CD14-positive monocyte (primary cell): ENCODE data around the gene OSBPL10. TPM values are rescaled to one million over a fixed set of nuclear protein-coding genes. Genes with fewer than 3 reads are reported as not detected.
"Not testable (repeated sequence)": the region's sequence is repeated elsewhere in the genome, so short reads cannot be mapped to it uniquely, and the experiment has no call there.

Experiments
- DNase-seq, 3 donors: peaks; one replicate each; pipeline ENCODE4 v3.0.0-alpha.2; 2011 to 2022
- H2AFZ ChIP-seq: 2 replicates; pipeline ENCODE4 v1.6.0; 2012; ENCODE audit warnings: mild to moderate bottlenecking, low read depth, low read length, inconsistent platforms; ENCODE audit not compliant: insufficient read depth, poor library complexity, severe bottlenecking
- H3K27ac ChIP-seq, 2 donors: 1 replicate in 1 of 2; 2 replicates in 1 of 2; pipeline ENCODE4 v1.5.1; 2012 to 2013; ENCODE audit warnings: low read length in 2 of 2, control low read depth in 1 of 2, inconsistent platforms in 1 of 2, low read depth in 1 of 2, mild to moderate bottlenecking in 1 of 2
- H3K27me3 ChIP-seq, 2 donors: one replicate each; pipeline versions ENCODE4 v1.6.0 to v1.6.1; 2011 to 2013; ENCODE audit warnings: low read length in 2 of 2; ENCODE audit not compliant: control insufficient read depth in 2 of 2, insufficient read depth in 2 of 2
- H3K36me3 ChIP-seq, 2 donors: replicated peaks in 1 of 2; 1 replicate in 1 of 2; 2 replicates in 1 of 2; pipeline versions ENCODE4 v1.5.1 to v1.6.1; 2012 to 2013; ENCODE audit warnings: low read length in 2 of 2, control low read depth in 1 of 2, inconsistent platforms in 1 of 2, mild to moderate bottlenecking in 1 of 2; ENCODE audit not compliant: insufficient read depth in 2 of 2, control insufficient read depth in 1 of 2
- H3K4me1 ChIP-seq, 2 donors: 1 replicate in 1 of 2; 2 replicates in 1 of 2; pipeline versions ENCODE4 v1.5.1 to v1.6.1; 2012 to 2013; ENCODE audit warnings: low read length in 2 of 2, control low read depth in 1 of 2, inconsistent platforms in 1 of 2, mild to moderate bottlenecking in 1 of 2, moderate library complexity in 1 of 2; ENCODE audit not compliant: insufficient read depth in 2 of 2, control insufficient read depth in 1 of 2
- H3K4me2 ChIP-seq: replicated peaks from 2 replicates; pipeline ENCODE3; 2012; ENCODE audit warnings: low read length, moderate library complexity, mild to moderate bottlenecking; ENCODE audit not compliant: poor library complexity, severe bottlenecking; ENCODE audit errors: extremely low read depth
- H3K4me3 ChIP-seq, 3 experiments: fragments of 200-600 bp in 1 of 3; sonication (generic) in 1 of 3; replicated peaks in 1 of 3; 1 replicate in 2 of 3; 2 replicates in 1 of 3; pipeline ENCODE4 v1.5.1; 2011 to 2013; ENCODE audit warnings: low read length in 3 of 3, mild to moderate bottlenecking in 3 of 3, control low read depth in 2 of 3, low read depth in 2 of 3, inconsistent platforms in 1 of 3, moderate library complexity in 1 of 3
- H3K79me2 ChIP-seq: 2 replicates; pipeline ENCODE4 v1.6.0; 2012; ENCODE audit warnings: mild to moderate bottlenecking, control low read depth, inconsistent platforms, low read length, moderate library complexity; ENCODE audit not compliant: insufficient read depth
- H3K9ac ChIP-seq: 2 replicates; pipeline ENCODE4 v1.6.0; 2017; ENCODE audit warnings: low read length, mild to moderate bottlenecking; ENCODE audit not compliant: insufficient read depth, poor library complexity, severe bottlenecking
- H3K9me3 ChIP-seq, 2 donors: replicated peaks in 1 of 2; 1 replicate in 1 of 2; 2 replicates in 1 of 2; pipeline versions ENCODE4 v1.5.1 to v1.6.1; 2012 to 2013; ENCODE audit warnings: low read length in 2 of 2, control low read depth in 1 of 2; ENCODE audit not compliant: control insufficient read depth in 1 of 2, insufficient read depth in 1 of 2
- H4K20me1 ChIP-seq: 2 replicates; pipeline ENCODE4 v1.6.0; 2012; ENCODE audit warnings: mild to moderate bottlenecking, low read length, control low read depth, moderate library complexity; ENCODE audit not compliant: insufficient read depth
- H3K27ac Mint-ChIP-seq, 7 donors: one replicate each; pipeline ENCODE4 v1.8.0; 2020; ENCODE audit warnings: mild to moderate bottlenecking in 7 of 7, mixed read lengths in 7 of 7, moderate library complexity in 6 of 7, inconsistent platforms in 2 of 7
- H3K27me3 Mint-ChIP-seq, 3 donors: one replicate each; pipeline ENCODE4 v1.8.0; 2021 to 2022; ENCODE audit warnings: low read depth in 3 of 3, mild to moderate bottlenecking in 3 of 3, mixed read lengths in 3 of 3, moderate library complexity in 3 of 3, inconsistent platforms in 1 of 3
- H3K36me3 Mint-ChIP-seq, 2 donors: one replicate each; pipeline ENCODE4 v1.8.0; 2020; ENCODE audit warnings: mixed read lengths in 2 of 2, inconsistent platforms in 1 of 2, mild to moderate bottlenecking in 1 of 2
- H3K4me1 Mint-ChIP-seq: one replicate; pipeline ENCODE4 v1.8.0; 2020; ENCODE audit warnings: mild to moderate bottlenecking, mixed read lengths
- H3K4me3 Mint-ChIP-seq, 2 donors: one replicate each; pipeline ENCODE4 v1.8.0; 2020; ENCODE audit warnings: mild to moderate bottlenecking in 2 of 2, mixed read lengths in 2 of 2, moderate library complexity in 1 of 2
- H3K9me3 Mint-ChIP-seq, 7 donors: one replicate each; pipeline ENCODE4 v1.8.0; 2020 to 2022; ENCODE audit warnings: mixed read lengths in 7 of 7, mild to moderate bottlenecking in 6 of 7, moderate library complexity in 6 of 7, inconsistent platforms in 2 of 7
- WGBS: methylation state at CpG from one replicate; pipeline ENCODE4 v1.1.5; 2013; ENCODE audit warnings: missing lambda C conversion rate; ENCODE audit not compliant: insufficient coverage; 5-methylcytosine and 5-hydroxymethylcytosine counted together
- intact Hi-C, 2 donors: fragments of 100-400 bp; cut with micrococcal nuclease; formaldehyde crosslinking; loops; one replicate each; pipeline versions ENCODE4 v1.15.0 to v1.15.1; 2023
- polyA plus RNA-seq, 3 donors: library from polyadenylated mRNA; depleted of rRNA in 1 of 3; unstranded in 2 of 3; stranded (reverse) in 1 of 3; fragments of 300-500 nt in 2 of 3; fragments of >200 nt in 1 of 3; fragmentation: Illumina TruSeq in 2 of 3; gene quantifications; 1 replicate in 2 of 3; 2 replicates in 1 of 3; pipeline ENCODE4 v1.2.3, GENCODE V29; 2012 to 2021
- TF ChIP-seq, protein P1 (sequence below): fragments of 200-600 bp; IDR thresholded peaks from one replicate; pipeline ENCODE4 v1.8.0; 2022; ENCODE audit warnings: antibody characterized with exemption, mild to moderate bottlenecking

Gene OSBPL10
- polyA plus RNA-seq, 3 donors, result 0.03 TPM; not detected in 2

DNA sequence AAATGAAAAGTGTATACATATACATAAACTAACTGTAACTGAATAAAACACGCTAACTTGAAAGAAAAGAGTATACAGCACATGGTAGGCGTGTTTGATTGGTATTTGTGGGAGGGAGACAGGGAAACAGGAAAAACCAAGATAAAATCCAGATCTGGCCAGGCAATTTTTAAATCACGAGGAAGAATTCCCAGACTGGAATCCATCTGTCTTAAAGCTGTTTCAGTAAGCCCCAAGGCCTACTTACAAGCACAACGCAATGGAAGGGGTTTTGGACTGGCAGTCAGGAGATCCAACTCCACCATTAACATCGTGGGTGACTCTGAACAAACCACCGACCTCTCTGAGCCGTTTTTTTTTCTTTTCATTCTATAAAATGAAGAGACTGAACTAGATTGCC lies 195.8 kb downstream of the OSBPL10 start:
- Mint-ChIP-seq H3K27me3 (peaks cover 2 to 5% (median 2%) of the 10 kb centered on the region in 3 donors), H3K27ac (no peak overlapping the region), H3K36me3 (no peaks in the 10 kb centered on the region), H3K4me3 (no peak overlapping the region), H3K4me1 (no peaks in the 10 kb centered on the region), H3K9me3 (peaks cover 0 to 4% (median 2%) of the 10 kb centered on the region in 7 donors)
- 56% methylated on average over 3 of the region's 7 CpGs for WGBS
- Histone ChIP-seq H3K4me3 (no peak overlapping the region), H3K9me3 (no peaks in the 10 kb centered on the region), H4K20me1 (no peaks in the 10 kb centered on the region), H3K9ac (no peak overlapping the region), H3K4me1 (no peaks in the 10 kb centered on the region), H3K27me3 (no peaks in the 10 kb centered on the region), H2AFZ (no peak overlapping the region), H3K27ac (no peak overlapping the region), H3K36me3 (no peaks in the 10 kb centered on the region), H3K79me2 (no peaks in the 10 kb centered on the region), H3K4me2 (no peak overlapping the region)
- DNase-seq, result no peak
- intact Hi-C loops, result no loop called here
- TF ChIP-seq, protein P1, sequence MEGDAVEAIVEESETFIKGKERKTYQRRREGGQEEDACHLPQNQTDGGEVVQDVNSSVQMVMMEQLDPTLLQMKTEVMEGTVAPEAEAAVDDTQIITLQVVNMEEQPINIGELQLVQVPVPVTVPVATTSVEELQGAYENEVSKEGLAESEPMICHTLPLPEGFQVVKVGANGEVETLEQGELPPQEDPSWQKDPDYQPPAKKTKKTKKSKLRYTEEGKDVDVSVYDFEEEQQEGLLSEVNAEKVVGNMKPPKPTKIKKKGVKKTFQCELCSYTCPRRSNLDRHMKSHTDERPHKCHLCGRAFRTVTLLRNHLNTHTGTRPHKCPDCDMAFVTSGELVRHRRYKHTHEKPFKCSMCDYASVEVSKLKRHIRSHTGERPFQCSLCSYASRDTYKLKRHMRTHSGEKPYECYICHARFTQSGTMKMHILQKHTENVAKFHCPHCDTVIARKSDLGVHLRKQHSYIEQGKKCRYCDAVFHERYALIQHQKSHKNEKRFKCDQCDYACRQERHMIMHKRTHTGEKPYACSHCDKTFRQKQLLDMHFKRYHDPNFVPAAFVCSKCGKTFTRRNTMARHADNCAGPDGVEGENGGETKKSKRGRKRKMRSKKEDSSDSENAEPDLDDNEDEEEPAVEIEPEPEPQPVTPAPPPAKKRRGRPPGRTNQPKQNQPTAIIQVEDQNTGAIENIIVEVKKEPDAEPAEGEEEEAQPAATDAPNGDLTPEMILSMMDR, result no peak

DNA sequence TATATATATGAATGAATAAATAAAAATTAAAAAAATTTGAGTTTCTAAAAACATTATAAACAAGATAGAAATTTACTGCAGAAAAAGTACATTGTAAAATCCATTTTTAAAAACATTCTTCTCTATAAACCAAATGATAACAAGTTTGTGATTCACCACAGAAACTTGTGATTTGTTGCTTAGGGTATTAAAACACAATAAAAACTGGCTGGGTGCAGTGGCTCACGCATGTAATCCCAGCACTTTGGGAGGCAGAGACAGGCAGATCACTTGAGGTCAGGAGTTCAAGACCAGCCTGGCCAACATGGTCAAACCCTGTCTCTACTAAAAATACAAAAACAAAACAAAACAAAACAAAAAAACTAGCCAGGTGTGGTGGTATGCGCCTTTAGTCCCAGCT lies 197.2 kb downstream of the OSBPL10 start:
- H3K9ac ChIP-seq, H3K4me3 Mint-ChIP-seq, intact Hi-C loops, H3K9me3 ChIP-seq, H3K36me3 ChIP-seq, H3K4me1 Mint-ChIP-seq, H3K36me3 Mint-ChIP-seq, H2AFZ ChIP-seq, H4K20me1 ChIP-seq, DNase-seq, H3K4me3 ChIP-seq, H3K4me1 ChIP-seq, H3K4me2 ChIP-seq, H3K27me3 ChIP-seq, H3K27ac ChIP-seq, H3K79me2 ChIP-seq, H3K27me3 Mint-ChIP-seq: not testable (repeated sequence)
- Mint-ChIP-seq H3K9me3 (peaks cover 0 to 15% (median 6%) of the 10 kb centered on the region in 7 donors), H3K27ac (peak overlapping the region in 1 of 7 donors; percentile 9)
- WGBS, result 80% methylated on average over 1 of the region's 2 CpGs

GRCh38 chr3:31782306-31782705 lies 198.8 kb downstream of the OSBPL10 start:
- H3K4me3 ChIP-seq, H3K9ac ChIP-seq, H3K27ac ChIP-seq, H3K4me1 Mint-ChIP-seq, H3K79me2 ChIP-seq, DNase-seq, intact Hi-C loops, H3K27me3 ChIP-seq, H3K27me3 Mint-ChIP-seq, H3K9me3 ChIP-seq, H3K4me1 ChIP-seq, H3K36me3 ChIP-seq, H3K4me2 ChIP-seq, H4K20me1 ChIP-seq, H3K4me3 Mint-ChIP-seq, H2AFZ ChIP-seq, H3K36me3 Mint-ChIP-seq: not testable (repeated sequence)
- peaks cover 2 to 26% (median 12%) of the 10 kb centered on the region in 7 donors for H3K9me3 Mint-ChIP-seq
- no CpG with 5 or more reads among the region's 1 CpG for WGBS
- peak overlapping the region in 1 of 7 donors; percentile 14 for H3K27ac Mint-ChIP-seq
